ENCODE results near the gene BICRA. TPM values are rescaled to one million over a fixed set of nuclear protein-coding genes. Genes with fewer than 3 reads are reported as not detected.
"Not testable (repeated sequence)": the region's sequence is repeated elsewhere in the genome, so short reads cannot be mapped to it uniquely, and the experiment has no call there.

Gene BICRA
- total RNA-seq, 1 donor from 2014 or later, result 13.5 TPM

GRCh38 chr19:47663435-47663910 lies 54.5 kb downstream of the BICRA start:
- Mint-ChIP-seq H3K9me3 (no peaks in the 10 kb centered on the region), H3K27ac (no peak overlapping the region), H3K27me3 (ENCODE audit: insufficient read depth) (no peaks in the 10 kb centered on the region), H3K4me3 (no peak overlapping the region), H3K4me1 (ENCODE audit: low read depth) (no peaks in the 10 kb centered on the region), H3K36me3 (ENCODE audit: low read depth) (no peaks in the 10 kb centered on the region)
- no peak for DNase-seq (ENCODE audit: low spot score)
- intact Hi-C loops (cut with micrococcal nuclease), result no loop called here

- intact Hi-C loops (cut with micrococcal nuclease), result no loop called here
- Mint-ChIP-seq H3K36me3 (ENCODE audit: low read depth) (no peaks in the 10 kb centered on the region), H3K27me3 (ENCODE audit: insufficient read depth) (no peaks in the 10 kb centered on the region), H3K9me3 (no peaks in the 10 kb centered on the region), H3K4me1 (ENCODE audit: low read depth) (no peaks in the 10 kb centered on the region), H3K4me3 (no peak overlapping the region), H3K27ac (no peak overlapping the region)
- no peak for DNase-seq (ENCODE audit: low spot score)
These were observed 55.2 kb downstream of the BICRA start for GRCh38 chr19:47663911-47664771.

GRCh38 chr19:47668556-47668955 lies 59.6 kb downstream of the BICRA start:
- H3K36me3 Mint-ChIP-seq (ENCODE audit: low read depth); H3K4me1 Mint-ChIP-seq (ENCODE audit: low read depth); H3K9me3 Mint-ChIP-seq; DNase-seq (ENCODE audit: low spot score); H3K4me3 Mint-ChIP-seq; H3K27ac Mint-ChIP-seq; intact Hi-C loops (cut with micrococcal nuclease); H3K27me3 Mint-ChIP-seq (ENCODE audit: insufficient read depth): not testable (repeated sequence)

DNA sequence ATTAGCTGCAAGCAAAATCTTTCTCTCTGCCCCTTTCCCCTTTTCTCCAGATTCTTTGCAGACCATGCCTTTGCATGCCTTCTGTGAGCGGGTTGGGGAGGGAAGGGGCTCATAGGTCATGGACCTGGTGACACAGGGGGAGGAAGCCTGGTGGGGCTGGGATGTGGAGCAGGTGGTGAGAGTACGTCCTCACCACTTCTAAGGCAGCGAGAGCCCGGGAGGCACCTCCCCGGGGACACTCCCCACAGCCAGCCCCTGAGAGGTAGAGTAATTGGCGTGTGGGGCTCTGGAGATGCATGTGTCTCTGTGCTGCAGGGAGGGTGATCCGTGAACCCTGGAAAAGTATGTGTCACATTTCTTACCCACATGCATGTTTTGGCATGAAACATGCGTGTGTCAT lies 61.8 kb downstream of the BICRA start:
- H3K27me3 Mint-ChIP-seq (ENCODE audit: insufficient read depth), result no peaks in the 10 kb centered on the region
- intact Hi-C loops (cut with micrococcal nuclease), result no loop called here
- H3K4me3 Mint-ChIP-seq, result no peak overlapping the region
- no peaks in the 10 kb centered on the region for H3K9me3 Mint-ChIP-seq
- H3K27ac Mint-ChIP-seq, result no peak overlapping the region
- no peak for DNase-seq (ENCODE audit: low spot score)
- no peaks in the 10 kb centered on the region for H3K4me1 Mint-ChIP-seq (ENCODE audit: low read depth)
- H3K36me3 Mint-ChIP-seq (ENCODE audit: low read depth), result peaks cover 7% of the 10 kb centered on the region

DNA sequence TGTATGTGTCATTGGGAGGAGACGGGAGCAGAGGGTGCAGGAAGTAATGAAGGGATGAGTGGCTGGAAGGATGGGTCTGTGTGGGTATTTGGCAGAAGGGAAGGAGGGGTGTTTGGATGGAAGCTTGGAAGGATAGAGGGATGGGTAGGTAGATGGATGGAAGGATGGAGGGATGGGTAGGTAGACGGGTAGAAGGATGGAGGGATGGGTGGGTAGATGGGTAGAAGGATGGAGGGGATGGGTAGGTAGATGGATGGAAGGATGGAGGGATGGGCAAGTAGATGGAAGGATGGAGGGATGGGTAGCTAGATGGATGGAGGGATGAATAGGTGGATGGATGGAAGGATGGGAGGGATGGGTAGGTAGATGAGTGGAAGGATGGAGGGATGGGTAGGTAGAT lies 62.6 kb downstream of the BICRA start:
- Mint-ChIP-seq H3K4me1 (ENCODE audit: low read depth) (no peaks in the 10 kb centered on the region), H3K9me3 (no peaks in the 10 kb centered on the region), H3K27ac (no peak overlapping the region), H3K27me3 (ENCODE audit: insufficient read depth) (no peaks in the 10 kb centered on the region), H3K36me3 (ENCODE audit: low read depth) (peaks cover 7% of the 10 kb centered on the region), H3K4me3 (no peak overlapping the region)
- no peak for DNase-seq (ENCODE audit: low spot score)
- intact Hi-C loops (cut with micrococcal nuclease), result no loop called here

DNA sequence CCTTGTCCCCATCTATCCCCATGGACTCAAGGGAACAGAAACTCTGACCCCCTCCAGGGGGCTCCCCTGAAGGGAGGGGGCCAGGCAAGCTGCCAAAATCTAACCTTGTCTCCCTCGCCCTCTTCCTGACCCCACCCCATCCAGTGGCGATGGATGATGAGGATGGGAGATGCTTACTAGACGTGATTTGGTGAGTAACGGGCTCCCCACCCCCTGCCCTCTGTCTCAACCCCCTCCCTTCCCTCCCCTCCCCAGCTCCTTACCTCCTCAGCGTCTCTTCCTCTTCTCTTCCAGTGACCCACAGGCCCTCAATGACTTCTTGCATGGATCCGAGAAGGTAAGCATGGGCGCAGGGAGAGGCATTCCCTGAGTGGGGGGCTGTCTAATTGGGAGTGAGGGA lies 64.5 kb downstream of the BICRA start:
- intact Hi-C loops (cut with micrococcal nuclease), result no loop called here
- Mint-ChIP-seq H3K36me3 (ENCODE audit: low read depth) (peaks cover 9% of the 10 kb centered on the region), H3K4me3 (no peak overlapping the region)

DNA sequence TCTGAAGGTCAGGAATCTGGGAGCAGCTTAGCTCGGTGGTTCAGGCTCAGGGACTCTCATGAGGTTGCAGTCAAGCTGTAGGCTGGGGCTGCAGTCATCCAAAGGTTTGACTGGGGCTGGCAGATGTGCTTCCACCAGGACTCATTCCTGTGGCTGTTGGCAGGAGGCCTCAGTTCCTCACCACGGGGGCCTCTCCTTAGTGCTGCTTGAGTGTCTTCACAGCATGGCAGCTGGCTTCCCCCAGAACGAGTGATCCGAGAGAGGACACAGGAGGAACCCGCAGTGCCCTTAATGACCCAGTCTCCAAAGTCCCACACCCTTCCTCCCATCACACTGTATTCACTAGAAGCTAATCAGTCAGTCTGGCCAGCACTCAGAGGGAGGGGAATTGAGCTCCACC lies 65.6 kb downstream of the BICRA start:
- Mint-ChIP-seq H3K4me1 (ENCODE audit: low read depth) (no peaks in the 10 kb centered on the region), H3K36me3 (ENCODE audit: low read depth) (peaks cover 9% of the 10 kb centered on the region), H3K9me3 (no peaks in the 10 kb centered on the region), H3K4me3 (no peak overlapping the region), H3K27ac (no peak overlapping the region), H3K27me3 (ENCODE audit: insufficient read depth) (no peaks in the 10 kb centered on the region)
- intact Hi-C loops (cut with micrococcal nuclease), result no loop called here
- no peak for DNase-seq (ENCODE audit: low spot score)

More for the DNA sequence above, 64.5 kb downstream of the BICRA start:
- H3K9me3 Mint-ChIP-seq, result no peaks in the 10 kb centered on the region
- no peak for DNase-seq (ENCODE audit: low spot score)
- no peaks in the 10 kb centered on the region for H3K4me1 Mint-ChIP-seq (ENCODE audit: low read depth)
- H3K27ac Mint-ChIP-seq, result no peak overlapping the region
- no peaks in the 10 kb centered on the region for H3K27me3 Mint-ChIP-seq (ENCODE audit: insufficient read depth)

DNA sequence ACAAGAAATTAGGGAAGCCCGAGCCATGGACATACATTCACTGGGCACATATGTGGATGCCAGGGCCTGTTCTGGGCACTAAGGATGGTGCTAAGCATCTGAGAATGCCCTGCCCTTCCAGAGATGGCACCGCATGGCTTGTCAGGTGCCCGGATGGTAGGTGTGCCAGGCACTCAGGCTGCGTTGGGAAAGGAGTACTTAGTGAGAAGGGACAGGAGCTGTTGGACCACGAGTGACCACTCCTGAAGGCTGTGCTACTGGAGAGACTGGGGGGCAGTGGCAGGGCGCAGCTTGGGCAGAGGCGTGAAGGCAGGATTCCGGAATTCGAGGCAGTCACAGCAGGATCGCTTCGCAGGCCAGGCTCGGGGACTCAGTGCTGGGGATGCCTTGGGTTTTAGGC lies 66.3 kb downstream of the BICRA start:
- H3K36me3 Mint-ChIP-seq (ENCODE audit: low read depth), result peaks cover 9% of the 10 kb centered on the region
- DNase-seq (ENCODE audit: low spot score), result no peak
- H3K27me3 Mint-ChIP-seq (ENCODE audit: insufficient read depth), result no peaks in the 10 kb centered on the region
- H3K4me3 Mint-ChIP-seq, result no peak overlapping the region
- intact Hi-C loops (cut with micrococcal nuclease), result no loop called here
- no peaks in the 10 kb centered on the region for H3K9me3 Mint-ChIP-seq
- H3K4me1 Mint-ChIP-seq (ENCODE audit: low read depth), result no peaks in the 10 kb centered on the region
- no peak overlapping the region for H3K27ac Mint-ChIP-seq

GRCh38 chr19:47675859-47676258 lies 66.9 kb downstream of the BICRA start:
- Mint-ChIP-seq H3K4me1 (ENCODE audit: low read depth) (no peaks in the 10 kb centered on the region), H3K36me3 (ENCODE audit: low read depth) (peaks cover 9% of the 10 kb centered on the region), H3K9me3 (no peaks in the 10 kb centered on the region), H3K27me3 (ENCODE audit: insufficient read depth) (no peaks in the 10 kb centered on the region), H3K27ac (no peak overlapping the region), H3K4me3 (no peak overlapping the region)
- intact Hi-C loops (cut with micrococcal nuclease), result no loop called here
- DNase-seq (ENCODE audit: low spot score), result no peak

DNA sequence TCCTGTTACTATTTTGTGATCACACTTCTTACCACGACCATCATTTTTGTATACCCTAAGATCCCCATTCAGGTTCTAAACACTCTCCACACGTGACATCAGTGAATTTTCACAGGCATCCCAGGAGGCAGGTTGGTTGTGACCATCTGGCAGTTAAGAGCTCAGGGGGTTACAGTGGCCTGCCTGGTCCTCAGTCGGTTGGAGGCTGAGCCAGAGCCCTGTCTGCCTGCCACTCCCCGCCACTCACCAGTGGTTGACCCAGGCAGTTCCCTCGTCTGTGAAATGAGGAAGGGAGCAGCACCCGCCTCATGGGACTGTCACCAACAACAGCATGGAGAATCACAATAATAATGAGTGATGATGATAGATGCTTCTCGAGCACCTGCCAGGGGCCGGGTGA lies 67.9 kb downstream of the BICRA start:
- H3K27me3 Mint-ChIP-seq (ENCODE audit: insufficient read depth), result no peaks in the 10 kb centered on the region
- intact Hi-C loops (cut with micrococcal nuclease), result no loop called here
- no peaks in the 10 kb centered on the region for H3K9me3 Mint-ChIP-seq
- H3K4me3 Mint-ChIP-seq, result no peak overlapping the region
- H3K27ac Mint-ChIP-seq, result no peak overlapping the region
- H3K4me1 Mint-ChIP-seq (ENCODE audit: low read depth), result no peaks in the 10 kb centered on the region
- H3K36me3 Mint-ChIP-seq (ENCODE audit: low read depth), result peaks cover 9% of the 10 kb centered on the region
- no peak for DNase-seq (ENCODE audit: low spot score)

- no peak overlapping the region for H3K27ac Mint-ChIP-seq
- no peaks in the 10 kb centered on the region for H3K9me3 Mint-ChIP-seq
- H3K36me3 Mint-ChIP-seq (ENCODE audit: low read depth), result peaks cover 7% of the 10 kb centered on the region
- H3K4me1 Mint-ChIP-seq (ENCODE audit: low read depth), result no peaks in the 10 kb centered on the region
- H3K4me3 Mint-ChIP-seq, result no peak overlapping the region
- intact Hi-C loops (cut with micrococcal nuclease), result no loop called here
- no peak for DNase-seq (ENCODE audit: low spot score)
- no peaks in the 10 kb centered on the region for H3K27me3 Mint-ChIP-seq (ENCODE audit: insufficient read depth)
These were observed 70.4 kb downstream of the BICRA start for GRCh38 chr19:47679251-47679900.

GRCh38 chr19:47679922-47680857 lies 71.3 kb downstream of the BICRA start:
- H3K27me3 Mint-ChIP-seq (ENCODE audit: insufficient read depth), result no peaks in the 10 kb centered on the region
- no peaks in the 10 kb centered on the region for H3K4me1 Mint-ChIP-seq (ENCODE audit: low read depth)
- peaks cover 4% of the 10 kb centered on the region for H3K36me3 Mint-ChIP-seq (ENCODE audit: low read depth)
- H3K27ac Mint-ChIP-seq, result no peak overlapping the region
- no peak overlapping the region for H3K4me3 Mint-ChIP-seq
- intact Hi-C loops (cut with micrococcal nuclease), result no loop called here
- no peak for DNase-seq (ENCODE audit: low spot score)
- no peaks in the 10 kb centered on the region for H3K9me3 Mint-ChIP-seq

Measured in activated T-helper 1 cell treated with anti-CD3 and anti-CD28 coated beads, Interleukin-12 subunit alpha, Interleukin-12 subunit beta, Interleukin-2, Interleukin-4 antibody, amounts not matched to agents 30 ng/mL and 10 ng/mL and 1 ng/mL, durations not matched to agents 14 hours and 24 hours and 36 hours (primary cell).